Measurements from ENCODE around the gene CYB5R4. TPM values are rescaled to one million over a fixed set of nuclear protein-coding genes. Genes with fewer than 3 reads are reported as not detected.

CYB5R4 gene
- total RNA-seq, 1 experiment from 2014 or later, result 17.5 TPM

DNA sequence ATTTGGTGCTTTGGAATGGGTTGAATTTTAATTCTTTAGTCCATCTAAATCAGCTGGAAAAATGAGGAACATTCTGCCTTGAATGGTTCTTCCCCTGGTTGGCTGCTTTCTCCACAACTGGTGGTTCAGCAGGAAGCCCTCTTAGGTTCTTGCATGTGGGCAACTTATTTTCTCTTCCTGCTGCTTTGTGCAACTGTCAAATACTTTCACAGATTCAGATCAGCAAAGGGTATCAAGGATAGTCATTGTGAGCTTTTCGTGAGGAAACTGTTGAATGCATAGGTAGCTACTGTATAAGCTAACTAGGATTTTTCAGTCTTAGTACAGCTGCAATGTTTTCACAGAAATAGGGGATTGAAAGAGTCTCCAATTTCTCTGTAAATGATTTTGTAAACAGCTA is 101.2 kb downstream of the CYB5R4 start:
- Histone ChIP-seq H3K4ac (ENCODE audit: low read depth, low read length) (no peak overlapping the region), H3K9me3 (ENCODE audit: control insufficient read depth, low read depth, low read length) (no peaks in the 10 kb centered on the region), H2AK5ac (ENCODE audit: insufficient read length, low read length) (no peak overlapping the region), H3K23me2 (ENCODE audit: insufficient read length, low read depth, low read length, poor library complexity, severe bottlenecking) (no peaks in the 10 kb centered on the region), H3K18ac (ENCODE audit: insufficient read length, low read depth, low read length) (no peak overlapping the region), H3K4me2 (ENCODE audit: insufficient read depth, insufficient read length, low read length) (no peak overlapping the region), H3K9ac (ENCODE audit: extremely low read depth, insufficient read length, low read length) (no peak overlapping the region), H2BK15ac (ENCODE audit: low read depth, low read length) (no peak overlapping the region), H3K14ac (ENCODE audit: insufficient read depth, low read length) (no peak overlapping the region), H2BK20ac (ENCODE audit: low read depth, low read length, poor library complexity, severe bottlenecking) (no peak overlapping the region), H2BK120ac (ENCODE audit: low read depth, low read length, poor library complexity, severe bottlenecking) (no peak overlapping the region), H3K79me2 (ENCODE audit: insufficient read depth, low read length) (no peaks in the 10 kb centered on the region), H3K23ac (ENCODE audit: insufficient read length, low read depth, low read length) (no peak overlapping the region), H4K91ac (ENCODE audit: insufficient read length, low read depth, low read length) (no peak overlapping the region), H2AFZ (ENCODE audit: low read length) (no peak overlapping the region), H2BK5ac (ENCODE audit: insufficient read length, low read length) (no peak overlapping the region), H2BK12ac (ENCODE audit: insufficient read length, low read depth, low read length) (no peak overlapping the region), H4K8ac (replicated peaks; ENCODE audit: insufficient read length, low read depth, low read length) (no peak overlapping the region), H4K20me1 (ENCODE audit: control insufficient read depth, insufficient read depth, insufficient read length) (no peaks in the 10 kb centered on the region), H3K27ac (ENCODE audit: insufficient read length, low read depth, low read length) (no peak overlapping the region), H4K5ac (ENCODE audit: insufficient read length, low read depth, low read length) (no peak overlapping the region), H3K27me3 (ENCODE audit: insufficient read depth, low read length) (no peaks in the 10 kb centered on the region), H3T11ph (ENCODE audit: low read length) (no peak overlapping the region), H3K56ac (ENCODE audit: insufficient read length, low read depth, low read length) (no peak overlapping the region), H3K4me1 (ENCODE audit: insufficient read depth, low read length) (no peaks in the 10 kb centered on the region; the same call in 1 of the 2 replicates), H3K79me1 (ENCODE audit: insufficient read depth, low read depth, low read length, poor library complexity, severe bottlenecking) (no peaks in the 10 kb centered on the region)
- no CpG with 5 or more reads among the region's 1 CpG for WGBS (ENCODE audit: extremely low coverage, insufficient read length, low lambda C conversion rate)
- no peak for TF ChIP-seq CTCF (conservative IDR thresholded peaks at IDR 0.05)
- no peak overlapping the region for H3K4me3 Mint-ChIP-seq
- peaks cover 19 to 25% of the 10 kb centered on the region in 2 experiments for H3K9me3 Mint-ChIP-seq
- DNase-seq, result no peak
- H3K4me1 Mint-ChIP-seq, result peaks cover 10 to 11% of the 10 kb centered on the region in 2 experiments
- H3K27me3 Mint-ChIP-seq (ENCODE audit: low read depth), result no peaks in the 10 kb centered on the region
- peak overlapping the region in 1 of 3 experiments; percentile 74; a peak in 1 of 7 replicates for H3K27ac Mint-ChIP-seq
- peaks cover 40 to 56% (median 54%) of the 10 kb centered on the region in 3 experiments for H3K36me3 Mint-ChIP-seq (ENCODE audit: insufficient read depth in 1 of 3, low read depth in 3 of 3)

Measured in H9 (cell line).